OCI-LY7 (cell line): Measurements from ENCODE around the gene CLSTN2. TPM values are rescaled to one million over a fixed set of nuclear protein-coding genes. Genes with fewer than 3 reads are reported as not detected.

Experiments
- BruUV-seq: library from RNA; stranded (reverse); fragments of 400-500 nt; replicated peaks from 2 replicates; lab custom pipeline; 2021; lab: Mats Ljungman, UMichigan
- CTCF ChIA-PET: fragments of 300-600 bp; sonication (Branson Sonifier 250); formaldehyde crosslinking; loops from one replicate; lab custom pipeline; 2022; ENCODE audit warnings: antibody characterized with exemption; ENCODE audit not compliant: unreplicated experiment; lab: Charles Lee
- POLR2A ChIA-PET: fragments of 300-600 bp; sonication (Branson Sonifier 250); formaldehyde crosslinking; loops from one replicate; lab custom pipeline; 2022; ENCODE audit warnings: antibody characterized with exemption; lab: Charles Lee
- DNase-seq: peaks from one replicate; pipeline ENCODE4 v3.0.0-alpha.2; 2015; ENCODE audit warnings: low spot score
- H2AFZ ChIP-seq: fragments of 200-600 bp; sonication (generic), shearing (Covaris generic); 2 replicates; pipeline ENCODE4 v1.6.1; 2014; ENCODE audit warnings: mild to moderate bottlenecking, antibody characterized with exemption, low read length, moderate library complexity
- H3K27ac ChIP-seq: fragments of 200-600 bp; sonication (generic); 2 replicates; pipeline ENCODE4 v1.5.1; 2014; ENCODE audit warnings: mixed run types, low read depth, mild to moderate bottlenecking, moderate library complexity, low read length, inconsistent platforms; ENCODE audit not compliant: poor library complexity, severe bottlenecking
- H3K36me3 ChIP-seq: fragments of 200-600 bp; sonication (generic); 2 replicates; pipeline ENCODE4 v1.6.1; 2014; ENCODE audit warnings: mild to moderate bottlenecking, antibody characterized with exemption, low read length, moderate library complexity, mixed read lengths; ENCODE audit not compliant: insufficient read depth
- H3K4me1 ChIP-seq: fragments of 200-600 bp; sonication (generic); 2 replicates; pipeline ENCODE4 v1.5.1; 2014; ENCODE audit warnings: mild to moderate bottlenecking, low read length; ENCODE audit not compliant: insufficient read depth, poor library complexity, severe bottlenecking
- H3K4me2 ChIP-seq: fragments of 200-600 bp; sonication (generic); 2 replicates; pipeline ENCODE4 v1.6.1; 2014; ENCODE audit warnings: mild to moderate bottlenecking, low read length
- H3K4me3 ChIP-seq: fragments of 200-600 bp; sonication (generic); 2 replicates; pipeline ENCODE4 v1.5.1; 2014; ENCODE audit warnings: mild to moderate bottlenecking, low read depth, low read length; ENCODE audit not compliant: poor library complexity, severe bottlenecking
- H3K79me2 ChIP-seq: fragments of 200-600 bp; sonication (generic); 2 replicates; pipeline ENCODE4 v1.6.1; 2016; ENCODE audit warnings: low read depth, mild to moderate bottlenecking, low read length, moderate library complexity, mixed read lengths; ENCODE audit not compliant: insufficient read depth
- H3K9me2 ChIP-seq: fragments of 200-600 bp; sonication (generic); 2 replicates; pipeline ENCODE4 v1.6.1; 2016; ENCODE audit warnings: mild to moderate bottlenecking, low read length, mixed read lengths; ENCODE audit not compliant: insufficient read depth
- H3K9me3 ChIP-seq: fragments of 200-600 bp; sonication (generic); 2 replicates; pipeline ENCODE4 v1.6.1; 2014; ENCODE audit warnings: mild to moderate bottlenecking, mixed run types, low read length, mixed read lengths
- H4K20me1 ChIP-seq: fragments of 200-600 bp; sonication (generic); 2 replicates; pipeline ENCODE4 v1.6.1; 2014; ENCODE audit warnings: mild to moderate bottlenecking, antibody characterized with exemption, low read length, moderate library complexity, mixed read lengths; ENCODE audit not compliant: insufficient read depth
- EZH2phosphoT487 ChIP-seq: fragments of 200-600 bp; sonication (generic); IDR thresholded peaks from 2 replicates; pipeline ENCODE4 v1.6.1; 2018; ENCODE audit warnings: low read depth, borderline replicate concordance, mild to moderate bottlenecking, mixed run types, antibody characterized with exemption, low read length, moderate library complexity, mixed read lengths
- intact Hi-C: fragments of 100-400 bp; cut with micrococcal nuclease; formaldehyde crosslinking; loops from one replicate; pipeline ENCODE4 v1.10.0; 2022; ENCODE audit not compliant: unreplicated experiment
- total RNA-seq, 2 experiments: library from RNA; depleted of rRNA in 1 of 2; stranded (reverse); fragments of >200 nt in 1 of 2; shearing (Covaris generic) in 1 of 2; gene quantifications; 2 replicates each; pipeline ENCODE4 v1.2.3, GENCODE V29; 2014 to 2022
- TF ChIP-seq, protein P1 (sequence below): fragments of 200-600 bp; sonication (generic); conservative IDR thresholded peaks from 2 replicates; pipeline ENCODE4 v1.5.1; 2014; ENCODE audit warnings: mild to moderate bottlenecking, antibody characterized with exemption, low read length, moderate library complexity, mixed read lengths

Gene CLSTN2
- total RNA-seq, 2 experiments from 2014 or later: not detected

- POLR2A ChIA-PET: no interaction called here
- Histone ChIP-seq H3K27ac (no peak overlapping the region), H2AFZ (no peak overlapping the region), H3K79me2 (no peaks in the 10 kb centered on the region), H3K4me3 (no peak overlapping the region), H3K4me1 (no peaks in the 10 kb centered on the region), H3K9me3 (no peaks in the 10 kb centered on the region), H3K36me3 (no peaks in the 10 kb centered on the region), H3K9me2 (no peaks in the 10 kb centered on the region), H3K4me2 (no peak overlapping the region), H4K20me1 (no peaks in the 10 kb centered on the region)
- BruUV-seq: no TSS peak
- intact Hi-C loops: no loop called here
- no peak for DNase-seq
- TF ChIP-seq, protein P1, sequence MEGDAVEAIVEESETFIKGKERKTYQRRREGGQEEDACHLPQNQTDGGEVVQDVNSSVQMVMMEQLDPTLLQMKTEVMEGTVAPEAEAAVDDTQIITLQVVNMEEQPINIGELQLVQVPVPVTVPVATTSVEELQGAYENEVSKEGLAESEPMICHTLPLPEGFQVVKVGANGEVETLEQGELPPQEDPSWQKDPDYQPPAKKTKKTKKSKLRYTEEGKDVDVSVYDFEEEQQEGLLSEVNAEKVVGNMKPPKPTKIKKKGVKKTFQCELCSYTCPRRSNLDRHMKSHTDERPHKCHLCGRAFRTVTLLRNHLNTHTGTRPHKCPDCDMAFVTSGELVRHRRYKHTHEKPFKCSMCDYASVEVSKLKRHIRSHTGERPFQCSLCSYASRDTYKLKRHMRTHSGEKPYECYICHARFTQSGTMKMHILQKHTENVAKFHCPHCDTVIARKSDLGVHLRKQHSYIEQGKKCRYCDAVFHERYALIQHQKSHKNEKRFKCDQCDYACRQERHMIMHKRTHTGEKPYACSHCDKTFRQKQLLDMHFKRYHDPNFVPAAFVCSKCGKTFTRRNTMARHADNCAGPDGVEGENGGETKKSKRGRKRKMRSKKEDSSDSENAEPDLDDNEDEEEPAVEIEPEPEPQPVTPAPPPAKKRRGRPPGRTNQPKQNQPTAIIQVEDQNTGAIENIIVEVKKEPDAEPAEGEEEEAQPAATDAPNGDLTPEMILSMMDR: no peak
- TF ChIP-seq EZH2phosphoT487: no peak
- CTCF ChIA-PET: no interaction called here
Measured at GRCh38 chr3:140159646-140160045, 224.7 kb downstream of the CLSTN2 start.

GRCh38 chr3:140160553-140160952 is 225.6 kb downstream of the CLSTN2 start:
- no peaks in the 10 kb centered on the region for H4K20me1 ChIP-seq
- H3K4me3 ChIP-seq: no peak overlapping the region
- TF ChIP-seq, protein P1: no peak
- TF ChIP-seq EZH2phosphoT487: no peak
- intact Hi-C loops: no loop called here
- no peaks in the 10 kb centered on the region for H3K4me1 ChIP-seq
- no peaks in the 10 kb centered on the region for H3K9me3 ChIP-seq
- H3K79me2 ChIP-seq: no peaks in the 10 kb centered on the region
- BruUV-seq: no TSS peak
- DNase-seq: no peak
- H3K27ac ChIP-seq: no peak overlapping the region
- no peak overlapping the region for H2AFZ ChIP-seq
- ChIA-PET CTCF (no interaction called here), POLR2A (no interaction called here)
- no peaks in the 10 kb centered on the region for H3K9me2 ChIP-seq
- H3K4me2 ChIP-seq: no peak overlapping the region
- no peaks in the 10 kb centered on the region for H3K36me3 ChIP-seq

DNA sequence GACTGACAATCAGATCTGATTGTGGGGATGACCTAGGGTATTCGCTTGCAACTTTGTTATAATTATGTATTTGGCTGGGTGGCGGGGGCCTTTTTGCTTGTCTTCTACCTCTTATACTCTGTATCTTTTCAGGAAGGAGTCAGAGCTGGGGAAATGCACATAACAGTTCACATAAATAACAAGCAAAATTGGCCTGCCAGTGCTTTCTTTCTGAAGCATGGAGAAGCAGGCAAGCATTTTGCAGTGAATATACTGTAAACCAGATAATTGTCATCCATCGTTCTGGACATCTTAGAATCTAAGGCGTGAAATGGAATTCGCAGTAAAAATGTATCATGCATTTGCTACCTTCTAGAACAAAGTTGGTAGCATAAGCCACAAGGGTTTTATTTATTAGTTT is 227.6 kb downstream of the CLSTN2 start:
- Histone ChIP-seq H3K4me3 (no peak overlapping the region), H4K20me1 (no peaks in the 10 kb centered on the region), H2AFZ (no peak overlapping the region), H3K27ac (no peak overlapping the region), H3K9me3 (no peaks in the 10 kb centered on the region), H3K9me2 (no peaks in the 10 kb centered on the region), H3K79me2 (no peaks in the 10 kb centered on the region), H3K36me3 (no peaks in the 10 kb centered on the region), H3K4me1 (no peaks in the 10 kb centered on the region), H3K4me2 (no peak overlapping the region)
- POLR2A ChIA-PET: no interaction called here
- no peak for DNase-seq
- no TSS peak for BruUV-seq
- no peak for TF ChIP-seq EZH2phosphoT487
- TF ChIP-seq, protein P1: no peak
- intact Hi-C loops: no loop called here
- CTCF ChIA-PET: no interaction called here
